KMS-11 (cell line): ENCODE data around the gene METTL8.

Source experiments
- H2AFZ ChIP-seq: fragments of 200-600 bp; sonication (generic); 2 replicates; pipeline ENCODE4 v1.6.1; 2016; ENCODE audit warnings: antibody characterized with exemption, mixed run types, low read depth
- H3K27ac ChIP-seq: fragments of 200-600 bp; sonication (generic); 2 replicates; pipeline ENCODE4 v1.6.1; 2016; ENCODE audit warnings: mild to moderate bottlenecking, mixed run types
- H3K27me3 ChIP-seq: fragments of 200-600 bp; sonication (generic); 2 replicates; pipeline ENCODE4 v1.6.1; 2017; ENCODE audit warnings: mild to moderate bottlenecking, low read depth, mixed run types, moderate library complexity; ENCODE audit not compliant: insufficient read depth
- H3K36me3 ChIP-seq: fragments of 200-600 bp; sonication (generic); 2 replicates; pipeline ENCODE4 v1.6.1; 2017; ENCODE audit warnings: mild to moderate bottlenecking, mixed run types; ENCODE audit not compliant: insufficient read depth
- H3K4me1 ChIP-seq: fragments of 200-600 bp; sonication (generic); 2 replicates; pipeline ENCODE4 v1.6.1; 2016; ENCODE audit warnings: mild to moderate bottlenecking, low read depth, mixed run types; ENCODE audit not compliant: poor library complexity, severe bottlenecking
- H3K4me2 ChIP-seq: fragments of 200-600 bp; sonication (generic); 2 replicates; pipeline ENCODE4 v1.7.0; 2016; ENCODE audit warnings: mild to moderate bottlenecking, mixed run types
- H3K4me3 ChIP-seq: fragments of 200-600 bp; sonication (generic); IDR thresholded peaks from 2 replicates; pipeline ENCODE4 v1.6.1; 2017; ENCODE audit warnings: low read depth, low read length, mixed read lengths; ENCODE audit not compliant: insufficient read depth
- H3K79me2 ChIP-seq: fragments of 200-600 bp; sonication (generic); 2 replicates; pipeline ENCODE4 v1.6.1; 2016; ENCODE audit warnings: low read depth, mixed run types; ENCODE audit not compliant: insufficient read depth
- H3K9ac ChIP-seq: fragments of 200-600 bp; sonication (generic); 2 replicates; pipeline ENCODE4 v1.6.1; 2016; ENCODE audit warnings: mild to moderate bottlenecking, mixed run types
- H4K20me1 ChIP-seq: fragments of 200-600 bp; sonication (generic); 2 replicates; pipeline ENCODE4 v1.6.1; 2016; ENCODE audit warnings: mild to moderate bottlenecking, mixed run types; ENCODE audit not compliant: insufficient read depth
- CTCF ChIP-seq: fragments of 200-600 bp; sonication (generic); conservative IDR thresholded peaks from 2 replicates; pipeline ENCODE4 v1.6.1; 2017; ENCODE audit warnings: low read depth, mild to moderate bottlenecking, antibody characterized with exemption, low read length, moderate library complexity, mixed read lengths

Gene METTL8

GRCh38 chr2:171451074-171451473 is 17.3 kb upstream of the METTL8 start:
- Histone ChIP-seq H3K4me1 (no peaks in the 10 kb centered on the region), H3K27ac (no peak overlapping the region), H3K9ac (no peak overlapping the region), H3K4me3 (no peak overlapping the region), H4K20me1 (no peaks in the 10 kb centered on the region), H3K36me3 (peaks cover 3% of the 10 kb centered on the region; the same call in 1 of the 2 replicates), H3K79me2 (no peaks in the 10 kb centered on the region), H2AFZ (no peak overlapping the region), H3K27me3 (no peaks in the 10 kb centered on the region), H3K4me2 (no peak overlapping the region)
- no peak for TF ChIP-seq CTCF

- no peak overlapping the region for H3K9ac ChIP-seq
- no peaks in the 10 kb centered on the region for H3K79me2 ChIP-seq
- H3K4me3 ChIP-seq = no peak overlapping the region
- H3K27me3 ChIP-seq = no peaks in the 10 kb centered on the region
- H3K36me3 ChIP-seq = peaks cover 7% of the 10 kb centered on the region
- no peak overlapping the region for H3K4me2 ChIP-seq
- no peaks in the 10 kb centered on the region for H4K20me1 ChIP-seq
- no peak for TF ChIP-seq CTCF
- no peaks in the 10 kb centered on the region for H3K4me1 ChIP-seq
- H3K27ac ChIP-seq = no peak overlapping the region
- H2AFZ ChIP-seq = no peak overlapping the region
These were observed 13.9 kb upstream of the METTL8 start for GRCh38 chr2:171447675-171448074.

GRCh38 chr2:171441470-171441869 is 7.7 kb upstream of the METTL8 start:
- Histone ChIP-seq H4K20me1 (no peaks in the 10 kb centered on the region), H3K27ac (no peak overlapping the region), H3K4me1 (no peaks in the 10 kb centered on the region), H2AFZ (no peak overlapping the region), H3K9ac (no peak overlapping the region), H3K27me3 (no peaks in the 10 kb centered on the region), H3K4me2 (no peak overlapping the region), H3K79me2 (no peaks in the 10 kb centered on the region; the same call in 1 of the 2 replicates), H3K4me3 (no peak overlapping the region), H3K36me3 (peaks cover 3% of the 10 kb centered on the region; the same call in 1 of the 2 replicates)
- TF ChIP-seq CTCF = no peak

- Histone ChIP-seq H4K20me1 (no peaks in the 10 kb centered on the region), H3K4me2 (no peak overlapping the region), H3K79me2 (peaks cover 18% of the 10 kb centered on the region; the same call in 1 of the 2 replicates), H2AFZ (no peak overlapping the region), H3K36me3 (no peaks in the 10 kb centered on the region; the same call in 1 of the 2 replicates), H3K27me3 (no peaks in the 10 kb centered on the region), H3K4me1 (peaks cover 21% of the 10 kb centered on the region), H3K27ac (no peak overlapping the region), H3K4me3 (no peak overlapping the region), H3K9ac (no peak overlapping the region)
- TF ChIP-seq CTCF = no peak
These were observed 2.5 kb upstream of the METTL8 start for GRCh38 chr2:171436307-171436706.
